NCI-H2029 (cell line): ENCODE results near the gene DSP.

Experiments
- DNase-seq: peaks from one replicate; lab custom pipeline; 2025; lab: John Stamatoyannopoulos, UW

The DSP gene

GRCh38 chr6:7562769-7563168 is 21.3 kb downstream of the DSP start:
- no peak for DNase-seq

GRCh38 chr6:7566107-7566506 is 24.6 kb downstream of the DSP start:
- no peak for DNase-seq

- DNase-seq = no peak
These were observed 25.2 kb downstream of the DSP start for GRCh38 chr6:7566617-7567173.

GRCh38 chr6:7568021-7568420 is 26.6 kb downstream of the DSP start:
- DNase-seq = no peak

- no peak for DNase-seq
These were observed 27.6 kb downstream of the DSP start for GRCh38 chr6:7569082-7569481.

GRCh38 chr6:7572213-7572943 is 30.9 kb downstream of the DSP start:
- DNase-seq = no peak

GRCh38 chr6:7574500-7574899 is 33.0 kb downstream of the DSP start:
- no peak for DNase-seq

GRCh38 chr6:7578516-7578915 is 37.0 kb downstream of the DSP start:
- no peak for DNase-seq

- no peak for DNase-seq
These were observed 37.5 kb downstream of the DSP start for GRCh38 chr6:7578931-7579330.

- no peak for DNase-seq
These were observed 38.4 kb downstream of the DSP start for GRCh38 chr6:7579851-7580250.

GRCh38 chr6:7580537-7580926 is 39.1 kb downstream of the DSP start:
- DNase-seq = no peak

GRCh38 chr6:7580927-7581618 is 39.6 kb downstream of the DSP start:
- no peak for DNase-seq

- DNase-seq = no peak
These were observed 43.9 kb downstream of the DSP start for GRCh38 chr6:7585287-7585930.

- DNase-seq = peak; percentile 32
These were observed 46.2 kb downstream of the DSP start for GRCh38 chr6:7587631-7588100.

GRCh38 chr6:7588506-7588905 is 47.0 kb downstream of the DSP start:
- no peak for DNase-seq

- DNase-seq = no peak
These were observed 47.8 kb downstream of the DSP start for GRCh38 chr6:7589221-7589620.

- peak; percentile 98 for DNase-seq
These were observed 48.8 kb downstream of the DSP start, which contains the start of gene SNRNP48 for GRCh38 chr6:7589949-7590917. SNRNP48 (plus strand) TSS chr6:7590198; CDS start chr6:7590258, 60 bp downstream.

GRCh38 chr6:7590918-7591302 is 49.4 kb downstream of the DSP start:
- DNase-seq = no peak

GRCh38 chr6:7591770-7592169 is 50.3 kb downstream of the DSP start:
- DNase-seq = no peak

GRCh38 chr6:7593229-7593628 is 51.8 kb downstream of the DSP start:
- DNase-seq = no peak

GRCh38 chr6:7594579-7595125 is 53.2 kb downstream of the DSP start:
- DNase-seq = no peak
